GOT3 (cell line): Measurements from ENCODE around the gene ASCC3.

Experiments
- DNase-seq: peaks from one replicate; lab custom pipeline; 2025; ENCODE audit warnings: mixed read lengths; lab: John Stamatoyannopoulos, UW

Gene ASCC3

DNA sequence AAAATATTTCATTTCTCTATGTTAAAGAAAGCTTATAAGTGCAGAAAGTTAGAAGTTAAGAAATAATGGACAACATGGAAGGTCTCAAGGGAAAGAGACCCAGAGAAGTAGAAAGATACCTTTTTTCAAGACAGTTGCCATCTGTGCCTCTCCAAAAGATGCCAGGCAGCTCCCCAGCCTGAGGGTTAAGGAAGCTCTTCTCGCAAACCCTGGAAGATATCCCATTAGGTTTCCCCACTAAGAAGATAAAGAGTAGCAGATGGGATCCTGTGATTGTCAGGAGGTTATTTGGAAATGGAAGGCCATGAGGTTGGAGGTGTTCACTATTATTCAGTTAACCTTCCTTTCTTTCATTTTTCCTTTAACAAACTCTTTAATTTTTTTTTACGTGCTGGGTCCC lies 306.3 kb downstream of the ASCC3 start:
- no peak for DNase-seq

DNA sequence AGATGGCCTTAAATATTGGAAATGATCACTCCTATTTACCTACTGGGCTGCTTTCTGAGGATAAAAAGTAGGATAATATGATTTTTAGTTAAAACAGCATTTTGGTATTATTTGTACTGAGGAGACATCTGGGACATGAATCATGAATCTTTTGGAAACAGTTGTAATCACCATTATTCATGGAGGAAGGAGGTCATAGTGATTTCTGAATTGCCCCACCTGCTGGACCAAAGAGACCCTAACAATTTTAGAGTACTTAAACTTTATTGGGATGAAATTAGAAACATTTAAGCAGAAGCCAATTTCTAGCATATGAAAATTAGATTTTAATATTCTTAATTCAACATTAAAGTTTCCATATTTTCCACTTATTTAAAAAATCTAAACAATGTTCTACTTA lies 308.0 kb downstream of the ASCC3 start:
- DNase-seq, result no peak

DNA sequence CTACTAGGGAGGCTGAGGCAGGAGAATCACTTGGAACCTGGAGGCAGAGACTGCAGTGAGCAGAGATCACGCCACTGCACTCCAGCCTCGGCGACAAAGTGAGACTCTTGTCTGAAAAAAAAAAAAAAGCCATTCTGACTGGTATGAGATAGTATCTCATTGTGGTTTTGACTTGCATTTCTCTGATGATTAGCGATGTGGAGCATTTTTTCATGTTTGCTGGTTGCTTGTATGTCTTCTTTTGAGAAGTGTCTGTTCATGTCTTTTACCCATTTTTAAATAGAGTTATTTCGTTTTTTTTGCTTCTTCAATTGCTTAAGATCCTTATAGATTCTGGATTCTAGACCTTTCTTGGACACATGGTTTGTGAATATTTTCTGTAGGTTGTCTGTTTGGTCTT lies 312.9 kb downstream of the ASCC3 start:
- DNase-seq, result no peak

DNA sequence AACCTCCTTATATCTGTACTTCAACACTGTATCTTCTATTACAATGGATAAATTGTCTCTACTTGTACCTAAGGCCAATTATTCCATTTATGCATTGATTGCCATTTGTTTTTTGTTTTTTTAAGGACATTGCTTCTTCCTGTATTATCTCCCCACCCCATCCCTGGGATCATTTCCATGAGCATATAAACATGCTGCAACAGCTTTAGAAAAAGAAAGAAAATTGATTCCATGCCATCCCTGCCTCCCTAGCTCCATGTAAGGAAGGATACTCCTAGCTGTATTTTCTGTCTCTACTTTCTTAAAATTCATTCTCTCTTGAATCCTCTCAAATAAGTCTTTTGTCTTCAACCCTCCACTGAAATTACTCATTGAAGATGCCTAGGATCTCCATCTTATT lies 314.6 kb downstream of the ASCC3 start:
- no peak for DNase-seq

DNA sequence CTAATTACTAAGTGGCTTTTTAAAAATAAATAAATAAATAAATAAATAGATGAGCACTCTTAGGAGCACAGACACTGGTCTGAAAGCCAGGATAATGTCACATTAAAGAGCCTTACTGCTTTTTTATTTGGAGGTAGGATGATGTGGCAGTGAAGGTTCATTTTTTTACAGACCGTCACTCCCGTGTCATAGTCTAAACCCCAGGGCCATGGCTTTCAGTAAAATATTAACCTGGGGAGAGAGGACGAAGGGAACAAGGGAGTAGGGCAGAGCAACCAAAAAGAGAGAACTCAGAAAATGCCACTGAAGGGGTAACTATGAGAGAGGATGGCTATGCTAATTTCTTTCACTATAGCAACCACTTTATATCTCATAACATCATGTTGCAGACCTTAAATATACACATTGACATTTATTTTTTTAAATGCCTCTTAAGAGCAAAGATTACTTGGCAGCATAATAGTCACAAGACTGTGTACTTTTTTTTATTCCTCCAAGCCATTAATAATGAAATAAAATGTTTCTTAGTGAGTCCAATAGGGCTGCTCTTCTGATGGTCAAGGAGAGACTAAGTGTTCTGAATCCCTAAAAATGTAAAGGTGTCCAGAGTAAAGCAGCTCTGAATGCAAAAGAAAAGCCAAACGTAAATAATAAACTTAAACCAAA lies 315.6 kb downstream of the ASCC3 start:
- no peak for DNase-seq

DNA sequence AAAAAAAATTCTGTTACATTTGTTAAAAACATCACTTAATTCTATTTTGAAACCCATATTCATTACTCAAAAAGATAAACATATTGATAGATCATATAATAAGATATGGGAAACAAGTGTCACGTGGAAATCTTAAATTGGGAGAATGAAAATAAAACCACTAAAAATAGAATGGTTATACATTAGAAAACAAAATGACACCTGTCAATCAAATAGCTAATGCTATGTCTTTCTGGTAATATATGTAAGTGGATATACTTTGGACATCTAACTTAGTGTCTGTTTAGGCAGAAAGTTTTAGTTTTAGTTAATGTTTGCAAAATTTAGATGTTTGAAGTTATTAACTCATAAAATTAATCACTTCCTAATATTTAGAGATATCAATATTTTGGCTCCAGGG lies 321.3 kb downstream of the ASCC3 start:
- DNase-seq, result no peak

DNA sequence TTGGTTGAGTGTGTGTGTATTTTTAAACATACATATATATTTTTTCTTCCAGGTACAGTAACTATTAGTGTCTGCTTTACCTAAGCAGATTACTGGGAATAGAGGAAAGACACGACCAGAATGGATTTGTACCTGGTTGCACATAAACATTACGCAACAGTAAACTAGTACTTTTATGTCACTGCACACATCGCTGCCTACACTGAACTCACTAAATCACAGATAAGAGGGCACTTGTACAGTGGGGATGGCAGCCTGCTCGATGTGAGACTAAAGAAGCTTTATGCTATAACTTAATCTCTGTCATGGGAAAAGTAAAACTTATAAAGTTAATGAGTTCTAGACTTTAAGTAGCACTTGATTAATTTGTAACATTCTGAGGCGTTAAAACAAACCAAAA lies 326.9 kb downstream of the ASCC3 start:
- no peak for DNase-seq

DNA sequence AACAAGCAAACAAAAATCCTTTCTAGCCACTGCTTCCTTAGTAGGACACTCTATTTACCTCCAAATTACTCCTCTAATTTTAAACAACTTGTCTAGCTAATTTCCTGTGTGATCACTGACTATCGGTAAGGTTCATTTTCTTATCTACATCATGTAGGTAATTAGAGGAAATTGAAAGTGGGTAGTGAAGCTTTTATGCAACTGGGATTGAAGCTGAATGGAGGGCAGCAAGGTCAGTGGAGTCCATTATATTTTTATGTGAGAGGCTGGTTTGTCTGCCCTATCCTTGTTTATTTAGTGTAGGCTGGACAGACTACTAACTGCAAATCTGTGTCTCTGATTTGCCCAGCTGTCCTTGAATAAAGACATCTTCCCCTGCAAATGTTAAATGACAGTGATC lies 327.9 kb downstream of the ASCC3 start:
- no peak for DNase-seq

DNA sequence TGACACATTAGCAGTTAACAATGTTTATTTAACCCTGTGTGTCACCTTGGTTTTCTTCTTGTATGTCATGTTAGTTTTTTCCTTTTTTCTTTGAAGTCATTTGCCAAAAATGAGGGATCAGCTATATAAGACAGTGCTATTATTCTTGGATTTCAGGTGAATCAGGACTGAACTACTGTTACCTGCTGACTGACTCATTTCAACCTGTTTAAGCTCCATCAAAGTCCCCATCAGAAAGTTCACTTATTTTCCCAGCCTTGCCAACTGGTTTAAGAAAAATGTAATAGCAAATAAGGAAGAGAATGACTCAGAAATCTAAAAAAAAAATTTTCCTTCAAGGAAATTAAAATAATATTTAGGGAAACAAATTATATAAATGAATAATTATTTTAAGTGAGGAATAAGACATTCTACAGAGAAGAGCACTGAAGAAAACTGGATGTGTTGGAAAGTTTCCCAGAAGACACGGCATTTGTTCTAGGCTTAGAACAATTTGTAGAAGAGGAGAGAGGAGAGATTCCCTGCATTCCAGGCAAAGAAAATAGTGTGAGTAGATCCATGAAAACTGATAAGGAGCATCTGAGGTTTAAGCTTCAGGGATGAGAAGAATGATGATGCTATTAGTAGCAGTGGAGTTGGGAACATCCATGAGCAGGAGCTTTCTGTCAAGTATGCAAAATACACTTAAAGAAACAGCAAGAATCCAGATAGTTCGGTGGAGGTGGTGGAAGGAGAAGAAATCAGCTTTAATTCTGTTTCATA lies 331.5 kb downstream of the ASCC3 start:
- DNase-seq, result no peak

DNA sequence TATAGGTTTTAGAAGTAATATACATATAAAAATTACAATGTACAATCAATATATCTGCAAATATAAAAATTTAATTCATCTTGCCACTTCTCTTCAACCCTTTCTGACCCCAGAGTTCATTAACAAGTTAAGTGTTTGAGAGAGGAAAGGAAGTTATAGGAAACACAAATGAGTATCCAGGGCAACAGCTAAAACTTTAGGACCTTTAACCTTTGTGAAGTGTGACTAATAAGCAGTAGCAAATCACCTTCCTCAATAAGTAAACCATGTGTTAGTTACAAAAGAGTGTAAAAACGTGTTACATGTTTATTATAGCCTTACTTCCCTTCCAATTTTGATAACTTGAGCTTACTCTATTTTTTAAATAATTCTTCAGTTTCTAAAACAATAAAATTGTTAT lies 343.0 kb downstream of the ASCC3 start:
- no peak for DNase-seq

DNA sequence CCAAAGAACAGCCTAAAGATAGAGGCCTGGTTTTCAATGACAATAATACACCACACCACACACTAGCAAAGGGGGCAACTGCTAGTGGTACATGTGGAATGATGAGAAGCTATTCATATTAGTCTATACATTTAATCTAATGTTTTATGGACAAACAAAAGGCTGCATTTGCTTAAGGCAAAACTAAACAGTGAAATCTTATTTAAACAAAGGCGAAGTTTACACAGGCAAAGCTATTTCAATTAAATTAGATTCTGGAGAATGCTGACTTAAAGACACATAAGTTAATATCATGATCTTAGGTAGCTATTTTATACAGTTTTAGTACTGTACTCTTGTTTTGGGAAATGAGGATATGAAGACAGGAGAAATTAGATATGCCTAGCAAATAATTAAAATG lies 362.5 kb downstream of the ASCC3 start:
- no peak for DNase-seq

DNA sequence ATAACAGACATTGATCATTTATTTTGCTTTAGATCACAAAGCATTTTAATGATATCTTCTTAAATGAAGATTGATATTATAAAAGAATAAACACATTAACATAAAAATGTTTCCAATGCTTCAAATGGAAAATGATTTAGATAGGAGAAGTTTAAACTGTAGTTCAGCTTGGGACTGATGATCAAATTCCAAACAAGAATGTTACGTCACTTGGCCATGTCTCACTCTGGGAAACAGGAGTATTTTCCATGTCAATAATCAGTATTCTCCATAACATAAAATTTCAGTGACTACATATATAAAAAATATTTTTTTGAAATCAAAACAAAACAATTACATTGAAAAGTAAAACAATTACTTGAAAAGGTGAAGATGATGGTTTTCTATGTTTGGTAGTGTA lies 363.5 kb downstream of the ASCC3 start:
- DNase-seq, result no peak

DNA sequence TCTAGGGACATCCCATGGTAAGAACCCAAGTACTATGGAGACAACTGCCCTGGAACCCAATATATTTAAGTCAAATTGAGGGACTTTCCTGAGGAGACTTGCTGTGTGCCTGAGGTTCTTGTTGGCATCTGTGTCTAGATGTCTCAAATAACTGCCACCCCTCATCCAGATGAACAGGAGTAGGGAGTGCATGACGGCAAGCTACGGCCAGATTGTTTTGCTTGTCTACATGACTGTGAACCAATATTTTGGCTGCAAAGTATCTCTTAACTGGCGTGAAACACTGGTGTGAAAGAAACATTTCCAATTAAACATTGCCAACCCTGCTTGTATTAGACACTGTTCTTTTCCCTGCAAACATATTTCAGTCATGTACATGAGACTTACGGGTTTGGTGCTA lies 364.0 kb downstream of the ASCC3 start:
- no peak for DNase-seq

DNA sequence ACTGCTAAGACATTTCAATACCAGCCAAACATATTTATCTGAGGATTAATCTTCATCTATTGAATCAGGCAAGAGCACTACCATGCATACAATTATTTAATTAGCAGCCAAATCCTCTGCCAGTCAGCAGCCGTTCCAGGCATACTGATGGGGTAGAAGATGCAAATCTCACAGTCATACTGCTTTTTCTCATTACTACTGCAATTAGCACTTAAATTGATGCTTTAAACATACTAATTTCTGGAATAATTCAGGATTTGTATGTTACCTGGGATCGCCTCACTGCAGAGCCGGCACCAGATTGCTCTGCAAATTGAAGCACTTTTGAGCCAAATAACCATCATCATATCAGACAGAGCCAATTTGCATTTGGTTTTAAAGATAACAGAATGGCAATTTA lies 366.5 kb downstream of the ASCC3 start:
- no peak for DNase-seq

DNA sequence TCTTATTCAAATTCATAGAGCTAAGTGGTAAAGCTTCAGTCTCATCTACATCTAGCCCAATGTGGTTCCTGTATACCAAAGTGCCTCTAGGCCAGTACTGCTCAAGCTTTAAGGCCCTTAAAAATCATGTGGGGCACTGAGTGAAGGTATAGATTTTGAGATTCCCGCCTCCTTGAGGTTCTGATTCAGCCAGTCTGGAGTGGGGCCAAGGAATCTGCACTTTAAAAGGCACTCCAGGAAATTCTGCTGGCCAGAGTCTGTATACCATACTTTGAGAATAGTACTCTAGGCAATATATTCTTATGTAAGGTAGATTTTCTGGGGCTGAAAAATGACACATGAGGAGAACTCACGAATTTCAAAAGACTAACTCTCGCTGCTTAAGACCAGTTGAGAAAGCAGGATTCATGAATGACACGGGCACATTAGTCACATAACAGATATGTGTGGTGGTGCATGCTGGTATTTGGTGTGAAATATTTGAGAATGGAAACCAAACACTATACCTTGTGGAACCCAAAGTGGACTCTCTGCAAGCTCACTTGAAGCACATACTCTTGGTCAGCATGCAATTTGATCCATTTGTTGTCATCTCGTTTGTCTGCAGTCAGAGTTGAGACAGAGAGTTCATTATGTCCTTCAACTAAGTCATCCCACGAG lies 368.8 kb downstream of the ASCC3 start:
- no peak for DNase-seq

DNA sequence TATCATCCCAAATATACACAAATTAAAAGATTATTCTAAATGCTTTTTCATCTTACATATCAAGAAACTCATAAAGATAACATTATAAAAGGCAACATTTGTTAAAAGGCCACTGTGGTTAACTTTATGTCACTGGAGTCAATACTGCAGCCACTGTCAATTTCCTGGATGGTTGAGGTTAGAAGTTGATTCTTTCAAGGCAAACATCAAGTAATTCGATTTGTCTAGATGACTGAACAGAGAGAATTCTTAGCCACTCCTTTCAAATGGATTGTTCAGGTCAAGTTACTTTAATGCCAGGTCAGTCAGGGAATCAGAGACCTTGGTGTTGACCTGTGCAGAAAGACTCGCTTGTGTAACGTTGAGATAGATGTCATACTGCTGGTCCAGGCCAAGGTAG lies 372.0 kb downstream of the ASCC3 start:
- DNase-seq, result no peak

DNA sequence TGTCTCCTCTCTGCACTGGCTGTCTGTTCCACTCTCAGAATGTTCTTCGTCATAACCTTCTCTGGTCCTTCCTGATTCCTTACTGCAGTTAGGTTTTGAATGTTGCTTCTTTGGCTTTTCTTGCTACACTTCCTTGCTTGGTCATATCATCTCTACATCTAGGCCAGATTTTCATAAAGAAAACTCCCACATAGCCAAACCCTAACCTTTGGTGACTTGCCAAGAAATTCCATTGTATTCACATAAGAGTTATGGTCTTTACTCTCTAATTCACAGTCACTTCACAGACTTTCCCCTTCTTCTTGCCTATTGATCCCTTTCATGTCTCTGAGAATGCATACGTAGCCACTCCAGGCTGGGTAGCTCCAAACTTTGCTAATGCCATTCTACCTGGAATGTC lies 374.5 kb downstream of the ASCC3 start:
- no peak for DNase-seq

DNA sequence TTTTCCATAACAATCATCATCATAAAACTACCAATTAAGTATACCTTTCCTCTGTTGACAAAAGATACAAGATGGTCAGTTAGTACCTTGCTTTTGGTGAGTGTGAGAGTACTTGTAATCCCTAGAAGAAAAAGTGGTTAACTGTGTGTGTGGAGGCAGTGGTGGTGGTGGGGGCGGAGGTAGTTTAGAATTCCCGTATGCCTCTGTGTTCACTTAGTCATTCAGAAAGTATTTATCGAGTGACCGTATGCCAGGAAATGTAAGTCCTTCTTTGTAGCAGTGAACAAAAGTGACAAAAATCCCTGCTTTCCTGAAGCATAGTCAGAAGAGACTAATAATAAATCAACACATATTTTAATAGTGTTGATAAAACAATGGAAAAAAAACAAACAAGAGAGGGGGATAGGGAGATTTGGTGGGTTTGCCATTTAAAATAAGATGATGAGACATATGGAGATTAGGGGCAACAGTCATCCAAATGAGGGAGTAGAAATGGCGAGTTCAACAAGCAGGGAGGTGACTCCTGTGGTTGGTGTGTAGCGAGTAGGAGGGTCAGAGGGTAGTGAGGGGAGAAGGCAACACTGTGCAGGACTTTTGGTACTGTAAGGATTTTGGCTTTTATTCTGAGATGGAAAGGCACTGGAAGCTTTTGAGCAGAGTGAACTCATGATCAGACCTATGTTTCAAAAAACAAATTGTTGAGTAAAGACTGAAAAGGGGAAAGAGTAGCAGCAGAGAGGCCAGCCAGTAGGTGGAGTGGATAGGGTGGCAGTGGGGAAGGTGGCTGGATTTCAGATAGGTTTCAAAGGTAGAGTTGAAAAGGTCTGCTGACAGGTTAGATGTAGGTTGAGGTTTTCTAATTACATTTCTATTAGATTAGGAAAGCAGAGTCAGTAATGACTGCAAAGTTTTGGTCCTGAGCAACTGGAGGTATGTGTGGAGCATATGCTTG lies 376.1 kb downstream of the ASCC3 start:
- DNase-seq, result no peak

DNA sequence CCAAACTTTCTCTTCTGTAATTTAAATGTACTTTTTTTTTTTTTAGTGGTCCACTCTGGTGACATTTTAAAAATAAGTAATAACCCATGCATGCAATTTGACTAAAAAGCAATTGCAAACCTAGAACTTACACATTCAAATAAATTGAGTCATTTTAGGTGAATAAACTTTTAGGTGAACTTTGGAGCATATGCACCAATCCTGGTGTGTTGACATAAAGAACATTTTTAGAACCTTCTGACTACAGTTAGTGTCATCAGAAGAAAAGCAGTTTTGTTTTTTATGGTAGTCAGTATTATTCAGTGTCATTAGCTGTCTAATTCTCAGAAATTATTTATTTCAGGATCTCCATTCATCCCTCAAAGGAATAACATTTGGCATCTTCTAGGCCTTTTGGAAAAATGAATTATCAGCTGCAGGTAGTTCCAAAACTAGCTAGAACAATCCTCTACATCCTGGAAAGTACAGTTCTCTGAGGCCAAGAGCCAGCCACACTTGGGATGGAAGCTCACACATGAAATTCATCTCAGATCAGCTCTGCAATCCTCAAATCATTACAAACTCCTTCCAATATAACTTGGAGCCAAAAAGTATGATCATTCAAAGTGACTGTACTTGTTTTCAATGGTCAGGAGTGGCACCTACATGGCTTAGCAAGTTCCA lies 378.0 kb downstream of the ASCC3 start:
- DNase-seq, result no peak

DNA sequence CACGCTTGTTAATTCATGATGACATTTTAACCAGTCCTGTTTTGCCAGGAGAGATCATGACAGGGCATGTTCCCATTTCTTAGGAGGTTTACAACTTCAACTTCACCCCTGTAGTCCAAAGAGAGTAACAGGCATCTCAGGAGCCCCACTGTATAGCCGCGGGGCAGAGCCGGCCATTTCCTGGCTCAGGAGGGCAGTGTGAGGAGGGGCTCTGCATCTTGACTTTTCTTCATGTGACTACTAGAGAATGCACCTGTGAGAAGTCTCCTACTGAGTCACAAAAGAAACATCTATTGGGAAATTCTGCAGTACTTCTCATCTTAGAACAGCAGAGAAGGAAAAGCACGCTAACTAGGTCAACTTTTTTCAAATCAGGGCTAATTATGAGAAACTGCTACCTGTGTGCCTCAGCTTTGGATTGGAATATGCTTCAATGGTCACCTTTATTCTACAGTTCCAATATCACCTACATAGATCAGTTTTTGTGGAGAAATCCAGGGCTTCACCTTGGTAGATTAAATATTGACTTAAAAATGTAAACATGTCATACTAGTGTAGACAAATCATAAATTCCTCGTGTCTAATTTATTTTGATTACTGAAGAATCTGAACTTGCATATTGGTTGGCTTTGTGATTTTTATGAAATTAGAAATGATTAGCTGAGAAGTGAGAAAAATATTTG lies 387.8 kb downstream of the ASCC3 start:
- DNase-seq, result no peak
